Breast epithelium (tissue), 4 donors: ENCODE data around the gene JMJD1C. TPM values are rescaled to one million over a fixed set of nuclear protein-coding genes. Genes with fewer than 3 reads are reported as not detected.
"Not testable (repeated sequence)": the region's sequence is repeated elsewhere in the genome, so short reads cannot be mapped to it uniquely, and the experiment has no call there.

Experiments
- DNase-seq, 2 donors: peaks; one replicate each; pipeline ENCODE4 v3.0.0-alpha.2; 2019; ENCODE audit warnings: low spot score in 2 of 2
- H3K27ac ChIP-seq, 2 donors: fragments of 200-600 bp; sonication (generic) in 1 of 2; one replicate each; pipeline ENCODE4 v1.5.1; 2016 to 2019; ENCODE audit warnings: mild to moderate bottlenecking in 1 of 2
- H3K27me3 ChIP-seq, 2 donors: fragments of 200-600 bp; sonication (generic) in 1 of 2; one replicate each; pipeline versions ENCODE4 v1.5.1 to v1.6.0; 2017 to 2019; ENCODE audit warnings: control low read depth in 1 of 2, mild to moderate bottlenecking in 1 of 2
- H3K36me3 ChIP-seq: fragments of 200-600 bp; one replicate; pipeline ENCODE4 v1.5.1; 2019
- H3K4me1 ChIP-seq, 2 donors: fragments of 200-600 bp; sonication (generic); one replicate each; pipeline ENCODE4 v1.5.1; 2016 to 2019; ENCODE audit warnings: control low read depth in 1 of 2
- H3K4me3 ChIP-seq, 3 donors: fragments of 200-600 bp; sonication (generic); 1 replicate in 2 of 3; 2 replicates in 1 of 3; pipeline ENCODE4 v1.5.1; 2016 to 2019; ENCODE audit warnings: mild to moderate bottlenecking in 3 of 3, moderate library complexity in 2 of 3
- H3K9me3 ChIP-seq, 2 donors: fragments of 200-600 bp; sonication (generic) in 1 of 2; one replicate each; pipeline ENCODE4 v1.5.1; 2016 to 2019; ENCODE audit warnings: control low read depth in 1 of 2
- POLR2A ChIP-seq: fragments of 450-650 bp; IDR thresholded peaks from one replicate; pipeline ENCODE4 v1.6.1; 2016; ENCODE audit warnings: antibody characterized with exemption, mild to moderate bottlenecking, moderate library complexity
- POLR2AphosphoS5 ChIP-seq, 3 donors: sonication (generic); formaldehyde crosslinking; IDR thresholded peaks; one replicate each; pipeline ENCODE4 v1.6.1; 2017; ENCODE audit warnings: antibody characterized with exemption in 3 of 3
- intact Hi-C: fragments of 100-400 bp; cut with DNase I; formaldehyde crosslinking; loops from one replicate; pipeline ENCODE4 v1.15.1; 2023; ENCODE audit warnings: low total_unique reads
- total RNA-seq, 3 donors: library from RNA; depleted of rRNA; stranded (reverse); fragments of >200 nt; gene quantifications; one replicate each; pipeline ENCODE4 v1.1.0, GENCODE V29; 2016
- TF ChIP-seq, protein P1 (sequence below), 3 donors: fragments of 450-650 bp; IDR thresholded peaks; one replicate each; pipeline ENCODE4 v1.5.1; 2016 to 2017; ENCODE audit warnings: antibody characterized with exemption in 3 of 3, mild to moderate bottlenecking in 3 of 3, moderate library complexity in 3 of 3

Gene JMJD1C
- total RNA-seq, 3 donors from 2014 or later = 134 to 327 (median 162) TPM

DNA sequence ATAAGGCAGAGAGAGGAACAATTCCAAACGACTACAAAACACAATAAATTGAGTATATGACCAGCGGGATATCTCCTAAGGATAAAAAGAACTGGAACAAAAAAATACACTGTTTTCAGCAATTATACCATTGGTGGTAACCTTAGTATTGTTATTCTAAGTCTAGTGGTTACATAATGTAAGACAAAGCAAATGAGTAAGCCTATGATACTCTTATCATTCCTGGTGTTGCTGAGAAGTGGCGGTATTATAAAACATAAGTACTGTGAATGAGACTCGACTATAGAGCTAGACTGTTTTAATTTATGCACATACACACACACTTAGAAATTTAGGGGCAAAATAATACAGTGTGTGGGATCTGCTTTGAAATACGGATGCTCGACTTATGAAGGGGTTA lies 225.0 kb downstream of the JMJD1C start:
- no peaks in the 10 kb centered on the region for H3K9me3 ChIP-seq
- H3K4me3 ChIP-seq = no peak overlapping the region
- H3K36me3 ChIP-seq = no peaks in the 10 kb centered on the region
- intact Hi-C loops = no loop called here
- H3K27ac ChIP-seq = no peak overlapping the region
- DNase-seq = no peak
- peaks cover 0 to 6% of the 10 kb centered on the region in 2 donors for H3K4me1 ChIP-seq
- H3K27me3 ChIP-seq = no peaks in the 10 kb centered on the region
- no peak for TF ChIP-seq POLR2A
- TF ChIP-seq POLR2AphosphoS5 (IDR thresholded peaks at IDR 0.05) = no peak
- TF ChIP-seq, protein P1, sequence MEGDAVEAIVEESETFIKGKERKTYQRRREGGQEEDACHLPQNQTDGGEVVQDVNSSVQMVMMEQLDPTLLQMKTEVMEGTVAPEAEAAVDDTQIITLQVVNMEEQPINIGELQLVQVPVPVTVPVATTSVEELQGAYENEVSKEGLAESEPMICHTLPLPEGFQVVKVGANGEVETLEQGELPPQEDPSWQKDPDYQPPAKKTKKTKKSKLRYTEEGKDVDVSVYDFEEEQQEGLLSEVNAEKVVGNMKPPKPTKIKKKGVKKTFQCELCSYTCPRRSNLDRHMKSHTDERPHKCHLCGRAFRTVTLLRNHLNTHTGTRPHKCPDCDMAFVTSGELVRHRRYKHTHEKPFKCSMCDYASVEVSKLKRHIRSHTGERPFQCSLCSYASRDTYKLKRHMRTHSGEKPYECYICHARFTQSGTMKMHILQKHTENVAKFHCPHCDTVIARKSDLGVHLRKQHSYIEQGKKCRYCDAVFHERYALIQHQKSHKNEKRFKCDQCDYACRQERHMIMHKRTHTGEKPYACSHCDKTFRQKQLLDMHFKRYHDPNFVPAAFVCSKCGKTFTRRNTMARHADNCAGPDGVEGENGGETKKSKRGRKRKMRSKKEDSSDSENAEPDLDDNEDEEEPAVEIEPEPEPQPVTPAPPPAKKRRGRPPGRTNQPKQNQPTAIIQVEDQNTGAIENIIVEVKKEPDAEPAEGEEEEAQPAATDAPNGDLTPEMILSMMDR (IDR thresholded peaks at IDR 0.05) = no peak

DNA sequence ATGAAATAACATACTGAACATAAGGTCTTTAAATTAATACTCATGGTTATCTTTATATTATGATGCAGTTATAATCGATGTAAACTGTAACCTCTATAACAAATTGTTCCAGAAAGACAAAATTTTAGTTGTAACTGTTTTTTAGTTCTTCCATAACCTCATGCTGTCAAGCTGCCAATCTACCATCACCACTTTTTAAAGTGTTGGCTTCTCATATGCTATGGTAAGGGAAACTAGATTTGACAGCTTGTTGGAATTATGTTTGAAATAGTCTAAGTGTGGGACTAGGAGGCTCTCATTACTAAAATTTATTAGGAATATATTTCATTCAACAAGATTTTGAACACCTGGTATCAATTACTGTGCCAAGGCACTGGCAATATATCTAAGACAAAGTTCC lies 227.3 kb downstream of the JMJD1C start:
- Histone ChIP-seq H3K4me3 (no peak overlapping the region), H3K36me3 (no peaks in the 10 kb centered on the region), H3K27me3 (no peaks in the 10 kb centered on the region), H3K4me1 (peaks cover 0 to 6% of the 10 kb centered on the region in 2 donors), H3K27ac (no peak overlapping the region), H3K9me3 (no peaks in the 10 kb centered on the region)
- intact Hi-C loops = no loop called here
- TF ChIP-seq POLR2A (no peak), POLR2AphosphoS5 (IDR thresholded peaks at IDR 0.05) (no peak)
- TF ChIP-seq, protein P1 (IDR thresholded peaks at IDR 0.05) = no peak
- no peak for DNase-seq

DNA sequence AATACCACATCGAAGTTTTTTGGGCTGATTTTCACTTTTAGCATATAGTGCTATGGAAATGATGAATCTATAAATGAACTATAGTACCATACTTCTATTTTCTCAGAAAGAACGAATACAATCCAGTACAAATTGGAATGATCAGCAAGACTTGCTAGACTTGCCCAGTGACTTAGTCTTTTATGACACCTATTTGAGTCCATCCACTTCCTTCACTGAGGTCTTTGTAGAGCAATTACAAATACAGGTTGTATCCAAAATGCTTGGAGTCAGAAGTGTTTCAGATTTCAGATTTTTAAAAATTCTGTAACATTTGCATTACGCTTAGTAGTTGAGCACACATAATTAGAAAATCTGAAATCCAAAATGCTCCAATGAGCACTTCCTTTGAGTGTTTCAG lies 228.4 kb downstream of the JMJD1C start:
- no peak for DNase-seq
- no peak overlapping the region for H3K4me3 ChIP-seq
- no peaks in the 10 kb centered on the region for H3K27me3 ChIP-seq
- intact Hi-C loops = no loop called here
- TF ChIP-seq, protein P1 (IDR thresholded peaks at IDR 0.05) = no peak
- no peak for TF ChIP-seq POLR2A
- no peak for TF ChIP-seq POLR2AphosphoS5 (IDR thresholded peaks at IDR 0.05)
- no peaks in the 10 kb centered on the region for H3K9me3 ChIP-seq
- peak overlapping the region; percentile 81 to 84 for H3K27ac ChIP-seq
- H3K4me1 ChIP-seq = peaks cover 0 to 6% of the 10 kb centered on the region in 2 donors
- no peaks in the 10 kb centered on the region for H3K36me3 ChIP-seq

DNA sequence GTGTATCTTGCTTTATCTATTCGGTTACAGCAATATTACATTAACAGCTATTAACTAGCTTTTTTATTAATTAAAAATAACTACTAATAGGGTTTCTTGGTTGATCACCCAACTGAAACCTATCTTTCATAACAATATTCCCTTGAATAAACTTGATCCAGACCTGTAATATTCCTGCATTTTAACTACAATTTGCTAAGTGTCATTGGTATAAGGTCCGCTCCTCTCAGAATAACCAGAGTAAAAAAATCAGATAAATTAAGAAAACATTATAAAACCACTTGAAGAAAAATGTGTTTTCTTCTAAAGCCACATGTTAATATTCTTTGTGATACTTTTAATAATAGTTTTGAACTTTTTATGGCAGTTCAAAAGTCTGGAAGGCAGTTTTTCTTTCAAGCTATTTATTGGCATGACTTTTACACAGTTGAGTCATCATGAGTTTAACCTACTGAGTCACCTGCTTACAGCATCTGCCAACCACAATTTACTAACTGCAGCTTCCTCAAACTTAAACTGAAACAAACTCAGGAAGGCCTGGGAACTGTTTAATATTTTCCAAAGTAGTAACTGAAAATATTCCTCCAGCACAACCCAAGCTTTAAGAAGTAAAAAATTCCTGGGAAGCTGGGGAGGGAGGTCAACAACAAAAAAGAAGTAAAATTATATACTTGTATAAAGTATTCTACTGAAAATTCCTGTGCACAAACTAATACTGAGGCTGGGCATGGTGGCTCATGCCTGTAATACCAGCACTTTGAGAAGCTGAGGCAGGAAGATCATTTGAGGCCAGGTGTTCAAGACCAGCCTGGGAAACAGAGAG lies 229.5 kb downstream of the JMJD1C start:
- no peak for TF ChIP-seq POLR2AphosphoS5 (IDR thresholded peaks at IDR 0.05)
- TF ChIP-seq, protein P1 (IDR thresholded peaks at IDR 0.05) = no peak
- TF ChIP-seq POLR2A = no peak
- Histone ChIP-seq H3K27me3 (no peaks in the 10 kb centered on the region), H3K9me3 (no peaks in the 10 kb centered on the region), H3K4me3 (no peak overlapping the region), H3K36me3 (no peaks in the 10 kb centered on the region), H3K27ac (peak overlapping the region; percentile 81 to 84), H3K4me1 (peaks cover 0 to 6% of the 10 kb centered on the region in 2 donors)
- intact Hi-C loops = no loop called here
- DNase-seq = no peak

DNA sequence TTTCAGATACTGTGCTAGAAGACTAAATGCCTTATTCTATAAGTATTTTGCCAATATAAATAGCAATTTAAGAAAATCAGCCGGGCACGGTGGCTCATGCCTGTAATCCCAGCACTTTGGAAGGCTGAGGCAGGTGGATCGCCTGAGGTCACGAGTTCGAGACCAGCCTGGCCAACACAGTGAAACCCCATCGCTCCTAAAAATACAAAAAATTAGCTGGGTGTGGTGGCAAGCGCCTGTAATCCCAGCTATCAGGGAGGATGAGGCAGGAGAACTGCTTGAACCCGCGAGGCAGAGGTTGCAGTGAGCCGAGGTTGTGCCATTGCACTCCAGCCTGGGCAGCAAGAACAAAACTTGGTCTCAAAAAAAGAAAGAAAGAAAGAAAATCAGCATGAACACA lies 230.6 kb downstream of the JMJD1C start:
- H3K4me1 ChIP-seq, intact Hi-C loops, H3K27me3 ChIP-seq, H3K36me3 ChIP-seq, H3K4me3 ChIP-seq, H3K9me3 ChIP-seq, DNase-seq: not testable (repeated sequence)
- H3K27ac ChIP-seq = peak overlapping the region in 1 of 2 donors; percentile 84
